Activated gamma-delta T cell (primary cell): ENCODE data around the gene EVC.
"Not testable (repeated sequence)": the region's sequence is repeated elsewhere in the genome, so short reads cannot be mapped to it uniquely, and the experiment has no call there.

ENCODE experiments used
- DNase-seq: peaks from one replicate; lab custom pipeline; 2025; lab: John Stamatoyannopoulos, UW

EVC gene

DNA sequence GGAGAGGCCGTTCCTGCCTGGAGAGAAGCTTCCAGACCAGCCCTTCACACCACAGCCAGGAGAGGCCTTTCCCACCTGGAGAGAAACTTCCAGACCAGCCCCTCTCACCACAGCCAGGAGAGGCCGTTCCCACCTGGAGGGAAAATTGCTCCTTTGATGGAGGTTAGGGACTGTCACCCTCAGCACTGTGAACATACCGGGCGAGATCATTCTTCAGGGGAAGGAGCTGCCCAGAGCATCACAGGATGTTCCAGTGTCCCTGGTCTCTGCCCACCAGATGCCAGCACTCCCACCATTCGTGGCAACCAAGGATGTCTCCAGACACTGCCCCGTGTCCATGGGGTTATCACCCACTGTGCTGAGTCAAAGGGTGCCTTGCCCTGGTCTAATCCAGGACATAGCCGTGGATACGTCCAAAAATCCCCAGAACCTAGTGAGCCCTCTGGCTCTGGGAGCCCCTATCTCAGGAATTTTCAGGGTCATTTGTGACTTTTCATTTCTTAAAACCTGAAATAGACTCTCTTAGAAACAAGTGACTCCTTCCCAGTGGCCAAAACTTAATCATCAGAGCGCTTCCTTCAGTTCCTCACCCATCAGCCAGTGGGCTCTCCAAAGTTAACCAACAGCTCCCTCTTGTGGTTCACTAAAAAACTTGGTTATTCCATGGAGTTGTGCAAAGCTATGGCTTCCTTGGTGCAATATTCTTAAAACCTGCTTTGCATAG, 101.7 kb downstream of the EVC start:
- DNase-seq = no peak

DNA sequence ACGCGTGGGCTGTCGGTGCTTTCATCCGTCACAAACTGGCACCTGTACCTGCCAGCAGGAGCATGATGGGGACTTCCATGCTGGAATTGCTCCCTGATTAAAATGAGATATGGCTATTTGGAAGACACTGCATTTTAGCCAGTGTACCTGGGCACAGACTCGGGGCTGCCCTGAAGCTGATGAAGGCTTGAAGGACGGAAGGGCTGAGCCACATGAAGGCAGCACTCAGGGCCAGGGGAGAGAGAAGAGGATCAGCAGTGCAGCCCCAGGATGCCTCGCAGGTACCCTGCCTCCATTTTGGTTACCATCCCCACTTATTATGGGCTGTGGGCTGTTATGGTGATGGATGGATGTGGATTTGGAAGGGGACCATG, 102.9 kb downstream of the EVC start:
- no peak for DNase-seq

DNA sequence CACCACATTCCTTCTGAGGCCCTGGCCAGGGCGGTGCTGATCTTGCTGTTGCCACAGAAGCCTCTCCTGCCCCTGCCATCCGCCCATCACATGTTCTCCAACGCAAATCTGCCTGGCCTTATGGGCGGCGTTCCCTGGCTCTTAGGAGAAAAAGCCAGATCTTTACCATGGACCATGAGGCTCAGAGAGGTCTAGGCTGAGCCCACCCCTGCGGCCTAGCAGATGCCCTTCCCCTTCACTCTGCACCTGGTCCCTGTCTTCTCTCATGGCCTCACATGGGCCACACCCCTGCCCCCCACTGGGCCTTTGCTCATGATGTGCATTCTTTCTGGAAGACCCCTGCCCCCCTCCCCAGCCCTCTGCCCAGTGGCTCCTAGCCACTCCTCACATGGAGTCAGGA, 103.4 kb downstream of the EVC start:
- no peak for DNase-seq

DNA sequence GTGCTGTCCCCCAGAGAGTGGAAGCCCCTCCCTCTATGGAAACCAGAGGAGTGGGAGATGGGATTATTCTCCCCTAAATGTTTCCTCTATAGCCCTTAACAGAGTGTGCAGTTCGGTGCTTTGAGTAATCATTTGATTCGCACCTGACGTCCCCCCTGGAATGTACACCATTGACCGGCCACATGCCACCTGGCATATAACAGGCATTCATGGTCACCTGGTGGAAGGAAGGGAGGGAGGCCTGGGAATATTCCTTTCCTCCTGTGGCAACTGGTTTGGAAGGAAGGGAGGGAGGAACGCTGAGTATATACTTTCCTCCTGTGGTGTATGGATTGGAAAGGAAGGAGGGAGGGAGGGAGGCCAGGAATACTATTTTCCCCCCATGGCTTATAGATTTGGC, 104.6 kb downstream of the EVC start:
- DNase-seq = no peak

DNA sequence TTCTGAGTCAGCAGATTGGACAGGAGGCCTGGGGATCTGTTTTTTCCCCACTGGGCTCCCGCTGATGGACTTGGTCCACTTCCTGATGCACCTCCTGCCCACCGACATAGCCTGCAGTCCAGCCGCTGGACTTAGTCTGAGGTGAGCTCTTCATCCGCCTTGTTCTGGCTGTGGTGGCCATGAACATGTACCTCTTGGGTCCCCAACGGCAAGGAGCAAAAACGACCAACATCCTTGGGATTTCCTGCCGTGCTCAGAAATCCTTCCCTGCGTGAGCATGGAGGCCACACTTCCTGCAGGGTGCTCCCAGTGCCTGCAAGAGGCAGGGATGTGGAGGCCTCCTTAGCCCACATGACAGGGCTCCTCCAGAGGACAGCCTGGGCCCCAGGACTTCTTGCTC, 105.1 kb downstream of the EVC start:
- no peak for DNase-seq

DNA sequence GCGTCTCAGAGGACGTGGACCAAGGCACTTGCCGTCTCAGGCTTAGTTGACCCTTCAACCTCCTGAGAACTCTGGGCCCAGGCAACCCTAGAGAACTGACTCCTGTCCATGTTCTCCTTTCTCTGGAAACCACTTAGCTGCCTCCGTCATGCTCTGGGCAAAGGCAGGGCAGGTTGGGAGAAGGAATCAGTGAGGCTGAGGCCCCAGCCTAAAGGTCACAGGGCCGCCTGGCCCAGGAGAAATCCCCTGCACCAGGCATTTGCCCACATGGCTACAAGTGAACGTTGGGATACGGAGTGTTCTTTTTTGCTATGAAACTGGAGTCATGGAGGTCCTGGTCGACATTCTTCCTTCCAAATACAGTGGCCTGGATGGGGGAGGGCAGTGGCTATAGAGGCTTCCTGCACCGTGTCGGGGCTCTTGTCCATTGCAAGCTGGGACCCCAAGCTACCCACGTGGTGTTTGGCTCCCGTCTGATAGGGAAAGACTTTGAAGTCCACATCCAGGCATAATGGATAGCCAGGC, 105.9 kb downstream of the EVC start:
- no peak for DNase-seq

DNA sequence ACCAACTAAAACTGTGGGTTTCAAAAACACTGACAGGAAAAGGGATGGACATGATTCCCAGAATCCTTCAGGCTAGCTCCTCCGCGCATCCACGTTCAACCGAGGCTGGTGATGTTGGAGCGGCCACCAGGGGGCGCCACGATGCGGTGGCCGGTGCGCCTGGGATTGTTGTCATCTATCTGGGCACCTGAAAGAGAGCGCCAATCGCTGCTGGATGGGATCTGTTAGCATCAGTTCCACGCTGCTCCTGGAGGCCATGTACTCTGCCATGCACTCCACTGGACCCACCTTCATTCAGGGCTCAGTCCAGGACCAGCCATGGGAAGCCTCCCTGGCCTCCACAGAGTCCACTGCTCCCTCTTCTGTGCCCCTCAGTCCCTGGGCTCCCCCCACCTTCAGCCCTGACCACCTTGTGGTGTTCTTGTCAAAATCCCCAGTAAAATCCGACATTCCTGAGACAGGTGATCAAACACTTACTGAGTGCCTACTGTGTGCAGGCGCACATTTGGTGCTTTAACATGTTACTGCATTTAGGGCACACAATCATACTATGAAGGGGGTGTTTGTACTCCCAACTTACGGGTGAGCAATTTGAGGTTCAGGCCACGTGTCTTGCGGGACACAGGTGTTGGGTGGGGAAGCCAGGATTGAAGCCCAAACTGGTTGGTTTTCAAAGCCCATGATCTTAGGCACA, 110.8 kb downstream of the EVC start:
- no peak for DNase-seq

DNA sequence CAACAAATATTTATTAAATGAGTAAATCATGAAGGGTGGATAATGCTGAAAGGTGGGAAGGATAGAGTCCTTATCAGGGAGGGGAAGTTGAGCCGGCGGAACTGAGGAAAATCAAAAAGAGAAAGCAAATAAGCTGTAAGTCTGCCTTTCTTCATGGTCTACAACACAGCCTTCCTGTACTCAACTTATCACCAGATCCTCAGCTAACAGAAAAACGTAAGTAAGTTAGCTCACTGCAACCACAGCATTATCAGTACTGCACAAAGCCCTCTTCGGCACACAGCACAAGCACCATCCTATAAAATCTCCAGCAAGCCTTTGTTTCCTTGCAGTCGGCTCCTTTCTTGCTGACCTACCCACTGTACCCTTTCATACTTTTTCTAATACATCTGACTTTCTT, 111.6 kb downstream of the EVC start:
- no peak for DNase-seq

DNA sequence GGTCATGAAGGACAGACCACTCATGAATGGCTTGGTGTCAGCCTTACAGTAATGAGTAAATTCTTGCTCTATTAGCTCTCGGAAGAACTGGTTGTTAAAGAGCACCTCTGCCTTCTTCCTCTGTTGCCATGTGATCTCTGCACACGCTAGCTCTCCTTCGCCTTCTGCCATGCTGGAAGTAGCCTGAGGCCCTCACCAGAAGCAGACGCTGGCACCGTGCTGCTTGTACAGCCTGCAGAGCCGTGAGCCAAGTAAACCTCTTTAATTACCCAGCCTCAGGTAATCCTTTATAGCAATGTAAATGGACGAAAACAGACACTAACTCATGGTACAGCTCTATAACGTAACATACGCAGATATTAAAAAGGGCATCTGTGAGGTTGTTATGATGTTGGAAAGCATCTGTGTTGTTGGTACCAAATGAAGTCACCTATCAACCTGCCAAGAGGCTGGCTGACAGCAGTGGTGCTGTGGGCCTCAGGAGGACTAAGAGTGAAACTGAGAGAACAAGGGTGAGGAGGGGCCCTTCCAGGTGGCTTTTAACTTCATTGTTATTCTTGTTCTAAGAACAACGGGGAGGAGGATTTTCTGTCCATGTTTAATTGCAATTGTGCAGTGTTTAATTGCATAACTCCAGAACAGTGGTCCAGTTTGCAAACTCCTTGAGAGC, 112.7 kb downstream of the EVC start:
- no peak for DNase-seq

DNA sequence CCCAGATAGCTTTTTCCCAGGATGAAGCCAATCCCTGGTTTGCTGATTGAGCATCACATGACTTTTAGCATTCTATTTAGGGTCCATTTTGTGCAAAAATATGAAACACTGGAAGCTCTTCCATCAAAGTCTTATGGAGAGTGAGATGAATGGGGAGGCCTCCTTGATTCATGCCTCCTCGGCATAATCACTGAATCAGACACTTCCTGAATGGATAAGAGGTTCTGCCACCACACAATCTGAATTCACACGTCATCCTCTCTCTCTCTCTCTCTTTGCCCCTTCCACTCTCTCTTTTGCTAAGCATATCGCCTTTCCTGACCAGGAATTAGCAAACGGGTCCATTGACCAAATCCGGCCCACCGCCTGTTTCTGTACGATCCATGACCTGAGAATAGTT, 113.2 kb downstream of the EVC start:
- no peak for DNase-seq

DNA sequence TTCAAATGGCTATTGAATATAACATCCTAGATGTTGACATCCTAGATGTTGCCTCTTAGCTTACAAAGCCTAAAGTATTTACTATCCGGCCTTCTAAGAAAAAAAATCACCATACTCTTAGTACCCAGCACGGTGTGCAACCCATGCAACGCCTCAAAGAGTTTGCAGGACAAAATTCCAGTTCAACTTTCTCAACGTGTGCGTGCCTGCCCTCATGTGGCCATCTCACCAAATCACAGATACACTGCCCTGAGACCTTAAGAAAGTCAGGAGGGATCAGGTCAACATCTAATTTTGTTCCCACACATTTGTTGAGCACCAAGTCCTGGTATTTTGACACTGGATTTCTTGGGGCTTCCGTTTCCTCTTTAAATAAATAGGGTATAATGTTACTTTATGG, 113.6 kb downstream of the EVC start:
- no peak for DNase-seq

DNA sequence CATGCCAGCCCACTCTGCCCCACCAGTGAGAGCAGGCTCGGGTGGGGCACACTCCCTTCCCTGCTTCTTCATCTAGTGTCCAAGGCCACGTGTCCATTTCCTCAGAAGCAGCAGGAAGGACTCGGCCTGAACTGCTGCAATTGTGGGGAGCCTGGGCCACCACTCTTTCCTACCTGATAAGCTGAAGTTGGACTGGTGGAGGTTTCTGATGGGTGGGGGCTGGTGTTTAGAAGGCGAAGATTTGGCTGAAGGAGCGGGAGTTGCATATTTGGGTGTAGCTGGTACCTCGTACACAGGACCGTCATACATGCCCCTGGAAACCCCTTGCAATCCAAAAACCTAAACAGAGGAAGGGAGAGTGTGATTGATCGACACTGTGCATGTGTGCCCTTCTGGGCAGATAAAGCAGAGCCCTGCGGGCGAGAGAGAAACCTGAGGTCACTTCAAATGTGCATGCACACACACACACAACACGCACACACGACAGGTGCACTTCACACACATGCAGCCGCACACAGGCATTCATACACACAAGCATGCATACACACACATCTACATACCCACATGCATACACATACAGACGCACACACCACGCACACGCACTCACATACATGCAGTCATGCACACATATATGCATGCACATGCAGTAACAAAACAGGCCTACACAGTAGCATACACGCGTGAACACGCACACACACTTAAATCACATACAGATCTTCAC, 114.5 kb downstream of the EVC start:
- no peak for DNase-seq

DNA sequence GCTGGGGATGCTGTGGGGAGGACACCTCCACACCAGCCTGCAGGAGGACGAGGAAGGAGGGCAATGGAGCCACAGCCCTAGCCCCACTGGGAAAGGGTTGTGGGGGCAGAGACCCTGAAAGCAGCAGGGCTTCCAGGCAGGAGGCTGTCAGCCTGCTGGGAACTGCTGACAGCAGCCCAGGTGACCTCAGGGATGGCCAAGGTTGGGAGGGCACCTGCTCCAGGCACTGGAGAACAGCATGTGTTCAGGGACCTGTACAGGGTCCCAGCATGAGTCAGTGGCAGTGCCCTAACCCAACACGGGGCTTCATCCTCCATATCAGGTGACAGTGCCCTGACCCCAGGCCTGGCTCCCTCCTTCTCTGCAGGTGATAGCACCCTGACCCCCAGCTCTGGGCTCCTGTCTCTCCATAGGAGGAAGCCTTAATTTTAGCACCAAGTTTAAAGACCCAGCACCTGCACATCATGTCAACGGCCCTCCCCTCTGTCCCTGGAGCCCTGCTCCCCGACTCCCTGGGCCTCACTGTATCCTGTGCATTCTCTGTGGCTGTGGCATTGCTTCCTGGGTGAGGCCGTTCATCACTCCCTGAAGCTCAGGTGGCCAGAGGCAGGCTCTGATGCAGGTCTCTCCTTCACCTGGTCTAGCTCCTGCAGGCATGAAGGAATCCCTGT, 115.6 kb downstream of the EVC start:
- no peak for DNase-seq

DNA sequence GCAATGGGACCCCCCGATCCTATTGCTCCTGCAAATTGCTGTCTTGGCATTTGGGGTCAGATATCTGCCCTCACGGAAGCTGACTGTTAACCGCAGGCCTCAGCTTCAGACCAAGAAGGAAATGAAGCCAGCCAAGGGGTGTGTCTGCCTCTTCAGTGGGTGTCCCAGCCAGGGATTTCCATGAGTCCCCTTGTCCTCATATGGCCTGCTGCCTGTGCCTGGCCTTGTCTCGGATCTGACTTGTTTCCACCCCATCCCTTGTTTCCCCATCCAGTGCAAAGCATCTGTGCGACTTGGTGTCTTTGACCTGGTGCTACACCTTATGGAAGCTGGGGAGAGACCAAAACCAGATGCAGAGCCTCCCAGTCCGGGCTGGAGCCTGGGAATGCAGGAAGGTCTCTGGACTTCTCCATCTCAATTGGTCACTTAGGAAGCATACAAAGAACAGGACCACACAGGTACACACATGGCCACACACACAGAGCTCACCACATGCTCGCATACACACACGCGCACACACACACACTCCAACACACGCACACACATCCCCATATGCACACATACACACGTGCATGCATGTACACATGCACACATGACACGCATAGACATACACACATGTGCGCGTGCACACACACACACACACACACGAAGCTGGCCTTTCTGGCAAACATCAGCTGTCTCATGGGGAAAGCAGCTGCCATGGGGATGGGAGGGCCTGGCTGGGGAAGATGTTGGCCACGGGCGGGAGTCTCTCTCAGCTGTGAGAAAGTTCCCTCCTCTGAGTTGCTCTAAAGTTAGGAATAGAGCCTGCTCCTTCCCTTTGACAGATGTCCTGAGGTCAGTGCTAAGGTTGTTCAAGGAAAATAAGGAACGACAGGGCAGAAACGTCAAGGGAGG, 116.4 kb downstream of the EVC start:
- DNase-seq = no peak

DNA sequence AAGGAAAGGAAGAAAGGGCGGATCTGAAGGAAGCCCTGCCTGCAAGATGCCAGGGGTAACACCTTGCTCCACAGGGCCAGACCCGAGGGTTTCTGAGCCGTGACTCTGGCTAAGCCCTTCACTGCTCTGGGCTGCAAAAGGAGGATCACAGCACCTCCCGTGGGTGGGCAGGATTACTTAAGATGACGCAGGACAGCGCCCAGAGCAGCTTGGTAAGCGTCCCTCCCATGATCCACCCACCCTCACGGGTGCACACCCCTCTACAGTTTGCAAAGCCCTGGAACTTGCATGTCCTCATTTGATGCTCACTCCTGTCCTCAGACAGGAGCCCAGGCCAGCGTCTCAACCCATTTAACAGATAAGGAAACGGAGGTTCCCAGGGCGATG, 117.0 kb downstream of the EVC start:
- no peak for DNase-seq

DNA sequence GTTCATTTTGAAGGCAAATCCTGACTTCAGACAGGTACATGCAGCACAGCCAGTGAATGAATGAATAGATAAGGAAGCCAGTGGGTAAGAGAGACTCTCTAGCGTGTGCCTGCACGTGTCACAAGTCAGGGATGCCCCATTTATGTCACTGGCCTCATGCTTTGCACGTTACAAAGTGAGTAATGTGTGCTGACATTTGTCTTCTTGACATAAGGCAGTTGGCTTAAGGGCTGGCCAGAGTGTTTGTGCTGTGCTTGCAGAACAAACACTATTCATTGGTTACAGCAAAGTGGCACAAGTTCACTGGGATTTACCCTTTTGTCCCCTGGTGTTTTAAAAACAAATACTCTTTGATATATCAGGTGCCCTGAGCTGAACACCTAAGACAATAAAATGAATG, 125.9 kb downstream of the EVC start:
- no peak for DNase-seq

DNA sequence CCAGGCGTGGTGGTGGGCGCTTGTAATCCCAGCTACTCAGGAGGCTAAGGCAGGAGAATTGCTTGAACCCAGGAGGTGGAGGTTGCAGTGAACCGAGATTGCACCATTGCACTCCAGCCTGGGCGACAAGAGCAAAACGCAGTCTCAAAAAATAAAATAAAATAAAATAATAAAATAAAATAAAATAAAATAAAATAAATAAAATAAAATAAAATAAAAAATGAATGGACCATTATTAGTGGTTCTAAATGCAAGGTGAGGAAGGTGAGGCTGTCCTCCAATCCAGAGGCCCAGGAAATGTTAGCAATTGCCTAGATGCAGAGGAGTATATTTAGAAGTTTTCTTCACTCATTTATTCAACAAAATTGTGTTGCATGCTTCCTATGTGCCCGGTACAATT, 126.5 kb downstream of the EVC start:
- DNase-seq = not testable (repeated sequence)

DNA sequence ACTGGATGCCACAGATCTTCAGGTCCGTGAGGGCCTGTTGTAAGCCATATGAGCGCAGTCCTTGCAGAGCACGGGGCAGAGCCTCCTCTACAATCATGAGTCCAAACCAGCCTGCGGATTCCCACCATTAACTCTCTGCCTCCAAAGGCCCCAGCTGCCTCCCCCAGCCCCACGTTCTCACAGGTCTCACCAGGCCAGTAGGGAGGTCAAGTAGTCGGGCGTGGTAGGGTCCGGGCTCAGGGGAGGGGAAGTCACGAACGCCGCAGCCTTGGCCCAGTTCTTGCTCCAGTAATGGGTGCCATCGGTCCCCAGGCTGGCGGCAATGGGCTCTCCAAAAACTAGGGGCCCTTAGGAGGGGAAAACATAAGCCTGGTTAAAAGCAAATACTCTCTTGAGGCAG, 128.3 kb downstream of the EVC start:
- DNase-seq = no peak

DNA sequence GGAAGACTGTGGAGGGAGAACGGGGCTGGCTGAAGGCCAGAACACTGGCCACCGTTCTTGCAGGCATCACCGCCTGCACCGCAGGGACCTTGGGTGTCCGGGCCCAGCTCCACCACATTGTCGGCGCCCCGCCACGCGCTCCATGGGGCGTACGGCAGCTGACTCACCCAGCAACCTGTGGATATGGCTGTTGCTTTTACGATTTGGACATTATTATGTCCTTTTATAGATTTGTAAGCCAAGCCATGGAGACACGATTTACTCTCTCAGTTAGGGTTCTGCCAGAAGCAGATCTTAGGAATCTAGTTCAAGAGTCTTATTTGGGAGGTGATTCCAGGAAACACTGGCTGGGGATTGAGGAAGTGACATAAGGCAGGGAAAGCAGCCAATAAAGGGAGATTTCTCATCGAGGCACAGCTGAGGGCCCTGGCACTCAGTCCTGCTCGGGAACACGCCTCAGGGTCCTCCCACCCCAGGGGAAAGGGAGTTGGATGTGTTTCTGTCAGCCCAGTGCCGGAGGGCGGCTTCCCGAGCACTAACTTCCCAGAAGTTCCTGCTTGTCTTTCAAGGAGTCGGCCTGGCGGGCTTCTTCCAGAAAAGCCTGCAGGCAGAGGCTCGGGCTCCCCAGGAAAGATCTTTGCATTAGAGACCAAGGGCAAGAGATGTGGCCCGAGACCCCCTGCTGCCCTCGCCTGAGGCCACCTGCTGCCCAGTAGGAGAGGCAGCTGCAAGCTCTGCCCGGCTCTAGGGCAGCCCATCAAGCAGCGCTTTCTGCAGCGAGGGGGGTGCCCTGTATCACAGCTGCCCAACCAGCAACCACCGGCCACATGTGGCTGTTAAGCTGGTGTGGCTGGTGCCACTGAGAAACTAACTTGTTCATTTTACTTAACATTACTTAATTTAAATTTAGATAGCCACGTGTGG, 129.0 kb downstream of the EVC start:
- no peak for DNase-seq

DNA sequence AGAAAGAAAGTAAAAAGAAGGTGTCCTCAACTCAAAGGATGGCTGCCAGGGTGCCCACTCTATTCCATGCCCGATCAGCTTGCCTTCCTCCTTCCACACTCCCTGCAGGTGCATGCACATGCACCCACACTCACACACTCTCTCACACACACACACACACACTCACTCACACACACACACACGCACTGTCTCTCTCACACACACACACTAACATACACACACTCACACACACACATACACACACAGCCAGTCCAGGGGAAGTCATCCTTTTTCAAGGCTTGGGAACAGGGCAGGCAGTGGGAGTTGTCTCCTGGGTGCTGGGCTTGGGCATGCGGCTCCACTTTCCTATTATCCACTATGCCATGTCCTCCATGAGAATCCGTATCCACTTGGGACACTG, 131.5 kb downstream of the EVC start:
- no peak for DNase-seq
